ENCODE results near the gene NIPSNAP3A.

DNA sequence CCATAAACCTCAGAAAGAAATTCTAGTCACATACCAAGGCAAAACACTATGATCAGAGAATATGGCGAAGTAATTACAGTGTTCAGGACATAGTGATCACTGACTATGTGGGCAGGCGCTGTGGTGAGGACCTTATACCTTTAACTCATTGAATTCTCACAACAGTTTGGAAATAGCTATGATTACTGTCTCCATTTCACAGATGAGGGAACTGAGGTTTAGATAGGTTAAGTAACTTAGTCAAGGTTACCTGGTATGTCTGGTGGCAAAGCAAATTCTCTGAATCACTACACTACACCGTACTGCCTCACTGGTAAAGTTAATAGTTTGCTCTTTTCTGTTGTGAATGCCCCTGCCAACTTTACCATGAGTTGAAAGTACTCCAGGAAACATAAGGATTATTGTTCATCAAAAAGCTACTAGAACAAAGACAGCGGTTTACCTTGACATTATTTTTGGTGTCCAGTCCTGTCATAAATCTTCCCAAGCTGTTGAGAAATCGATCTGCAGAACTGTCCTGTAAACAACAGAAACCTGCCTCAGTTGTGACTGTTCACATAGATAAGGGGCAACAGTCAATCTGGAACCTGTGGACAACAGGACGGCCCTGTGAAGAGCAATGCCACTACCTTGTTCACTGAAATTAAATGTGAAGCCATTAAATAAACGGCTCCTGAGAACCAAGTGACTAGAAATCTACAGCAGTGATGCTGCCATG is 52.7 kb downstream of the NIPSNAP3A start:
- TF ChIP-seq POLR2A (IDR thresholded peaks at IDR 0.05; ENCODE audit: low read depth), result no peak
- TF ChIP-seq, protein P1, sequence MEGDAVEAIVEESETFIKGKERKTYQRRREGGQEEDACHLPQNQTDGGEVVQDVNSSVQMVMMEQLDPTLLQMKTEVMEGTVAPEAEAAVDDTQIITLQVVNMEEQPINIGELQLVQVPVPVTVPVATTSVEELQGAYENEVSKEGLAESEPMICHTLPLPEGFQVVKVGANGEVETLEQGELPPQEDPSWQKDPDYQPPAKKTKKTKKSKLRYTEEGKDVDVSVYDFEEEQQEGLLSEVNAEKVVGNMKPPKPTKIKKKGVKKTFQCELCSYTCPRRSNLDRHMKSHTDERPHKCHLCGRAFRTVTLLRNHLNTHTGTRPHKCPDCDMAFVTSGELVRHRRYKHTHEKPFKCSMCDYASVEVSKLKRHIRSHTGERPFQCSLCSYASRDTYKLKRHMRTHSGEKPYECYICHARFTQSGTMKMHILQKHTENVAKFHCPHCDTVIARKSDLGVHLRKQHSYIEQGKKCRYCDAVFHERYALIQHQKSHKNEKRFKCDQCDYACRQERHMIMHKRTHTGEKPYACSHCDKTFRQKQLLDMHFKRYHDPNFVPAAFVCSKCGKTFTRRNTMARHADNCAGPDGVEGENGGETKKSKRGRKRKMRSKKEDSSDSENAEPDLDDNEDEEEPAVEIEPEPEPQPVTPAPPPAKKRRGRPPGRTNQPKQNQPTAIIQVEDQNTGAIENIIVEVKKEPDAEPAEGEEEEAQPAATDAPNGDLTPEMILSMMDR (IDR thresholded peaks at IDR 0.05), result no peak

Data from esophagus muscularis mucosa (tissue), 3 donors.